CD4-positive, alpha-beta T cell (primary cell): ENCODE results near the gene CCDC12. TPM values are rescaled to one million over a fixed set of nuclear protein-coding genes. Genes with fewer than 3 reads are reported as not detected.

Source experiments
- ATAC-seq: fragments of 200-7000 bp; cut with Tn5 transposase; one replicate; pipeline ENCODE4 v1.10.0; 2022; ENCODE audit warnings: mild to moderate bottlenecking; ENCODE audit not compliant: poor library complexity
- CTCF ChIA-PET: fragments of 350-600 bp; sonication (Branson Sonifier 250); formaldehyde crosslinking; loops from one replicate; lab custom pipeline; 2021; ENCODE audit warnings: antibody characterized with exemption, inconsistent platforms; lab: Charles Lee
- POLR2A ChIA-PET: fragments of 350-600 bp; sonication (Branson Sonifier 250); formaldehyde crosslinking; loops from one replicate; lab custom pipeline; 2021; ENCODE audit warnings: antibody characterized with exemption, inconsistent platforms; lab: Charles Lee
- DNase-seq, 14 experiments: peaks; one replicate each; pipeline ENCODE4 v3.0.0-alpha.2; 2013 to 2020; ENCODE audit warnings: mixed read lengths in 2 of 14
- H3K27ac ChIP-seq, 2 donors: one replicate each; pipeline versions ENCODE4 v1.5.1 to v1.7.0; 2013; ENCODE audit warnings: low read length in 2 of 2, low read depth in 1 of 2, mild to moderate bottlenecking in 1 of 2
- H3K27me3 ChIP-seq, 2 experiments: 1 replicate in 1 of 2; 2 replicates in 1 of 2; pipeline versions ENCODE4 v1.6.1 to v1.7.0; 2013; ENCODE audit warnings: low read length in 2 of 2, control low read depth in 1 of 2, mild to moderate bottlenecking in 1 of 2, moderate library complexity in 1 of 2; ENCODE audit not compliant: insufficient read depth in 2 of 2, control insufficient read depth in 1 of 2
- H3K36me3 ChIP-seq: one replicate; pipeline ENCODE4 v1.6.1; 2013; ENCODE audit warnings: low read length, control low read depth; ENCODE audit not compliant: insufficient read depth
- H3K4me1 ChIP-seq: one replicate; pipeline ENCODE4 v1.6.1; 2013; ENCODE audit warnings: low read length, control low read depth; ENCODE audit not compliant: insufficient read depth
- H3K4me3 ChIP-seq: one replicate; pipeline ENCODE4 v1.5.1; 2013; ENCODE audit warnings: mild to moderate bottlenecking, low read length, moderate library complexity
- H3K9me3 ChIP-seq, 2 experiments: 1 replicate in 1 of 2; 2 replicates in 1 of 2; pipeline versions ENCODE4 v1.6.1 to v1.7.0; 2013; ENCODE audit warnings: low read length in 2 of 2, mild to moderate bottlenecking in 2 of 2, control low read depth in 1 of 2, moderate library complexity in 1 of 2; ENCODE audit not compliant: control insufficient read depth in 1 of 2, insufficient read depth in 1 of 2
- H3K27ac Mint-ChIP-seq: one replicate; pipeline ENCODE4 v1.8.0; 2020; ENCODE audit warnings: mixed read lengths
- H3K27me3 Mint-ChIP-seq: one replicate; pipeline ENCODE4 v1.8.0; 2021; ENCODE audit warnings: mixed read lengths
- H3K36me3 Mint-ChIP-seq: one replicate; pipeline ENCODE4 v1.8.0; 2021; ENCODE audit warnings: low read depth, mixed read lengths
- H3K4me1 Mint-ChIP-seq: one replicate; pipeline ENCODE4 v1.8.0; 2021; ENCODE audit warnings: low read depth, mixed read lengths
- H3K4me3 Mint-ChIP-seq: one replicate; pipeline ENCODE4 v1.8.0; 2020; ENCODE audit warnings: mild to moderate bottlenecking, mixed read lengths
- H3K9me3 Mint-ChIP-seq: one replicate; pipeline ENCODE4 v1.8.0; 2020; ENCODE audit warnings: mixed read lengths
- intact Hi-C, 2 experiments: fragments of 100-400 bp; cut with DNase I in 1 of 2; cut with micrococcal nuclease in 1 of 2; formaldehyde crosslinking; loops; one replicate each; pipeline versions ENCODE4 v1.15.1 to v1.9.0; 2023 to 2025; cut with DNase I, micrococcal nuclease
- total RNA-seq, 174 experiments: library from RNA in 2 of 174; stranded (reverse) in 2 of 174; gene quantifications; one replicate each; pipeline ENCODE4 v1.2.3 and lab custom pipeline; 2021 to 2026
- TF ChIP-seq, protein P1 (sequence below): fragments of 200-600 bp; IDR thresholded peaks from one replicate; pipeline ENCODE4 v1.8.0; 2022; ENCODE audit warnings: antibody characterized with exemption, mild to moderate bottlenecking

Gene CCDC12
- total RNA-seq, 2 experiments from 2014 or later: 57.5 to 59.5 TPM

GRCh38 chr3:46897031-46897430, 79.5 kb downstream of the CCDC12 start:
- no peaks in the 10 kb centered on the region for H3K36me3 ChIP-seq
- ATAC-seq: no peak
- H3K4me3 Mint-ChIP-seq: no peak overlapping the region
- POLR2A ChIA-PET: no interaction called here
- intact Hi-C loops: loop anchor here (5.0 kb wide), 2 partner anchors 45 to 410 kb away; no protein-coding TSS in a partner anchor
- DNase-seq: no peak
- TF ChIP-seq, protein P1, sequence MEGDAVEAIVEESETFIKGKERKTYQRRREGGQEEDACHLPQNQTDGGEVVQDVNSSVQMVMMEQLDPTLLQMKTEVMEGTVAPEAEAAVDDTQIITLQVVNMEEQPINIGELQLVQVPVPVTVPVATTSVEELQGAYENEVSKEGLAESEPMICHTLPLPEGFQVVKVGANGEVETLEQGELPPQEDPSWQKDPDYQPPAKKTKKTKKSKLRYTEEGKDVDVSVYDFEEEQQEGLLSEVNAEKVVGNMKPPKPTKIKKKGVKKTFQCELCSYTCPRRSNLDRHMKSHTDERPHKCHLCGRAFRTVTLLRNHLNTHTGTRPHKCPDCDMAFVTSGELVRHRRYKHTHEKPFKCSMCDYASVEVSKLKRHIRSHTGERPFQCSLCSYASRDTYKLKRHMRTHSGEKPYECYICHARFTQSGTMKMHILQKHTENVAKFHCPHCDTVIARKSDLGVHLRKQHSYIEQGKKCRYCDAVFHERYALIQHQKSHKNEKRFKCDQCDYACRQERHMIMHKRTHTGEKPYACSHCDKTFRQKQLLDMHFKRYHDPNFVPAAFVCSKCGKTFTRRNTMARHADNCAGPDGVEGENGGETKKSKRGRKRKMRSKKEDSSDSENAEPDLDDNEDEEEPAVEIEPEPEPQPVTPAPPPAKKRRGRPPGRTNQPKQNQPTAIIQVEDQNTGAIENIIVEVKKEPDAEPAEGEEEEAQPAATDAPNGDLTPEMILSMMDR: no peak
- H3K36me3 Mint-ChIP-seq: no peaks in the 10 kb centered on the region
- H3K27me3 ChIP-seq: peaks cover 25 to 29% of the 10 kb centered on the region in 2 experiments
- no peak overlapping the region for H3K4me3 ChIP-seq
- H3K27ac Mint-ChIP-seq: no peak overlapping the region
- no peak overlapping the region for H3K27ac ChIP-seq
- no peaks in the 10 kb centered on the region for H3K4me1 Mint-ChIP-seq
- CTCF ChIA-PET: no interaction called here
- no peaks in the 10 kb centered on the region for H3K9me3 ChIP-seq
- H3K9me3 Mint-ChIP-seq: no peaks in the 10 kb centered on the region
- peaks cover 65% of the 10 kb centered on the region for H3K27me3 Mint-ChIP-seq
- H3K4me1 ChIP-seq: peaks cover 16% of the 10 kb centered on the region

DNA sequence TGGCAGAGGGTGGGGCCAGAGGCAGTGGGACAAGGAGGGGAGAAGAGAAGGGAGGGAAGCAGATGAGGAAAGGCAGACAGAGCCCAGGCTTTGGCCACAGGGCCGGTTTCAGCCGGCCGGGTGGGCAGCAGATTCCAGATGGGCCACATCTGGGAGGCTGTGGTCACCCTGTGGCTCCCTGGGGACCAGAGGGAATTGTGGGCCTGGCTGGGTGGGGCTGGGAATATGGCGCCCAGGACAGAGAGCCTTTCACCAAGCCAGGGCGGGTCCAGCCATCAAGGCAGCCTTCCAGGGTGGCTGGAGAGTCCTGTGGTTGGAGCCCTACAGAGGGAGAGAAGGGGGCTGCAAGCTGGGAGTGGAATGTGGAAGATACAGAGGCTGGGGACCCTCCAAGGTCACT, 80.2 kb downstream of the CCDC12 start:
- Histone ChIP-seq H3K36me3 (no peaks in the 10 kb centered on the region), H3K27me3 (peaks cover 31 to 35% of the 10 kb centered on the region in 2 experiments), H3K27ac (no peak overlapping the region), H3K9me3 (no peaks in the 10 kb centered on the region), H3K4me1 (peaks cover 18% of the 10 kb centered on the region), H3K4me3 (no peak overlapping the region)
- Mint-ChIP-seq H3K36me3 (no peaks in the 10 kb centered on the region), H3K4me3 (no peak overlapping the region), H3K9me3 (no peaks in the 10 kb centered on the region), H3K27ac (no peak overlapping the region), H3K27me3 (peaks cover 72% of the 10 kb centered on the region), H3K4me1 (no peaks in the 10 kb centered on the region)
- ChIA-PET POLR2A (no interaction called here), CTCF (no interaction called here)
- DNase-seq: no peak
- intact Hi-C loops: loop anchor here (5.0 kb wide), 2 partner anchors 44 to 409 kb away; no protein-coding TSS in a partner anchor
- no peak for ATAC-seq
- TF ChIP-seq, protein P1: no peak

DNA sequence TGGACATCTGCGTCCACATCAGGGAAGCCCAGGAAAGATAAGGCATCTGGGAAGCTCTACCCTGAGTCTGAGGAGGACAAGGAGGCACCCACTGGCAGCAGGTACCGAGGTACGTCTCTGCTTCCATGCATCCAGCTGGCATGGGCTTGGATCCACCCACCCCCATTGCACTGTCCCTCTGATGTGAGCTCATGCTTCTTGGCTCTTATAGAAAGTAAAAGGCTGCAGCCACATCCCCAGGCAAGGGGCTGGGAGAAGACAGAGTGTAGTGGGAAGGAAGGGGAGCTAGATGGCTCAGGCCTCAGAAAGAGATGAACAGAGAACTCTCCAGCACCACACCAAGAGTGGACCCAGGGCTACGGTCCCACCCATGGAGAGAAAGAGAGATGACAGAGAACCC, 80.8 kb downstream of the CCDC12 start:
- Histone ChIP-seq H3K27ac (no peak overlapping the region), H3K36me3 (no peaks in the 10 kb centered on the region), H3K4me3 (no peak overlapping the region), H3K27me3 (peaks cover 37 to 41% of the 10 kb centered on the region in 2 experiments), H3K9me3 (no peaks in the 10 kb centered on the region), H3K4me1 (peaks cover 18% of the 10 kb centered on the region)
- H3K36me3 Mint-ChIP-seq: no peaks in the 10 kb centered on the region
- no peak overlapping the region for H3K4me3 Mint-ChIP-seq
- intact Hi-C loops: loop anchor here (1.0 to 5.0 kb wide), 4 partner anchors 29 to 408 kb away; no protein-coding TSS in a partner anchor
- TF ChIP-seq, protein P1: no peak
- H3K4me1 Mint-ChIP-seq: no peaks in the 10 kb centered on the region
- ChIA-PET CTCF (interaction anchor here (0.8 kb wide), 1 partner anchor 177 kb away, joined by 3 read pairs; no protein-coding TSS in a partner anchor), POLR2A (no interaction called here)
- DNase-seq: no peak
- H3K9me3 Mint-ChIP-seq: no peaks in the 10 kb centered on the region
- peaks cover 78% of the 10 kb centered on the region for H3K27me3 Mint-ChIP-seq
- ATAC-seq: no peak
- H3K27ac Mint-ChIP-seq: no peak overlapping the region
